A549 (cell line): ENCODE results near the gene DPF1. TPM values are rescaled to one million over a fixed set of nuclear protein-coding genes. Genes with fewer than 3 reads are reported as not detected.

Experiments used
- ATAC-seq, 2 experiments: fragments of 200-7000 bp in 1 of 2; fragments of >200 bp in 1 of 2; cut with Nextera tagmentation in 1 of 2; cut with Tn5 transposase in 1 of 2; 3 replicates each; pipeline versions ENCODE4 v1.8.0 to v1.9.1; 2018 to 2020; ENCODE audit warnings: mild to moderate bottlenecking in 1 of 2, moderate library complexity in 1 of 2
- CTCF ChIA-PET: fragments of 300-600 bp; sonication (Branson Sonifier 250); formaldehyde crosslinking; extraction: SDS; loops from one replicate; lab custom pipeline; 2021; ENCODE audit warnings: antibody characterized with exemption, inconsistent platforms; lab: Yijun Ruan, JAX
- POLR2A ChIA-PET: fragments of 350-600 bp; formaldehyde crosslinking; extraction: SDS; loops from one replicate; lab custom pipeline; 2021; ENCODE audit warnings: antibody characterized with exemption, inconsistent platforms; lab: Yijun Ruan, JAX
- DNase-seq, 2 experiments: peaks; one replicate each; pipeline versions ENCODE4 v3.0.0 to v3.0.0-alpha.2; 2011 to 2016; ENCODE audit warnings: low read depth in 1 of 2, low spot score in 1 of 2
- FAIRE-seq: peaks from 2 replicates; lab custom pipeline; 2011; peaks lifted over from hg19 to GRCh38; lab: Jason Lieb, UNC
- H3K27ac ChIP-seq, 2 experiments: fragments of >200 bp; sonication (Bioruptor Twin); formaldehyde crosslinking; 3 replicates each; pipeline ENCODE4 v1.5.1; 2016 to 2017
- H3K4me1 ChIP-seq: fragments of >200 bp; sonication (Bioruptor Twin); formaldehyde crosslinking; 3 replicates; pipeline ENCODE4 v1.6.1; 2016
- H3K4me2 ChIP-seq: fragments of >200 bp; sonication (Bioruptor Twin); formaldehyde crosslinking; 3 replicates; pipeline ENCODE4 v1.6.1; 2016
- H3K4me3 ChIP-seq: fragments of >200 bp; sonication (Bioruptor Twin); formaldehyde crosslinking; 3 replicates; pipeline ENCODE4 v1.5.1; 2016
- H3K9me3 ChIP-seq: fragments of >200 bp; sonication (Bioruptor Twin); formaldehyde crosslinking; 3 replicates; pipeline ENCODE4 v1.6.1; 2016
- BHLHE40 ChIP-seq: IDR thresholded peaks from 2 replicates; pipeline ENCODE4 v1.6.1; 2012; ENCODE audit warnings: low read depth, low read length, inconsistent platforms
- CBX2 ChIP-seq: fragments of 200-600 bp; sonication (generic); IDR thresholded peaks from 2 replicates; pipeline ENCODE4 v1.6.1; 2016; ENCODE audit warnings: low read depth, mild to moderate bottlenecking, borderline replicate concordance
- EP300 ChIP-seq, 2 experiments: fragments of >200 bp; sonication (Bioruptor Twin); formaldehyde crosslinking; IDR thresholded peaks; 2 replicates in 1 of 2; 3 replicates in 1 of 2; pipeline ENCODE4 v1.6.1; 2016 to 2017
- FOSB ChIP-seq: fragments of 250-450 bp; sonication (Bioruptor Pico); IDR thresholded peaks from 2 replicates; pipeline ENCODE4 v1.5.0; 2020; ENCODE audit warnings: mild to moderate bottlenecking, moderate library complexity
- FOSL2 ChIP-seq, 2 experiments: fragments of 450-650 bp in 1 of 2; fragments of >200 bp in 1 of 2; sonication (Bioruptor Twin) in 1 of 2; formaldehyde crosslinking; IDR thresholded peaks; 2 replicates each; pipeline versions ENCODE4 v1.5.0 to v1.6.1; 2016 to 2020; ENCODE audit warnings: mild to moderate bottlenecking in 1 of 2, moderate library complexity in 1 of 2
- FOXS1 ChIP-seq: fragments of 250-450 bp; sonication (Bioruptor Pico); IDR thresholded peaks from 2 replicates; pipeline ENCODE4 v1.5.0; 2020; ENCODE audit warnings: mild to moderate bottlenecking, moderate library complexity
- HOXA7 ChIP-seq: fragments of 250-450 bp; sonication (Bioruptor Pico); IDR thresholded peaks from 2 replicates; pipeline ENCODE4 v1.5.0; 2020; ENCODE audit warnings: mild to moderate bottlenecking, moderate library complexity
- KDM1A ChIP-seq: fragments of 200-600 bp; sonication (generic); IDR thresholded peaks from 2 replicates; pipeline ENCODE4 v1.6.1; 2016; ENCODE audit warnings: low read depth, mild to moderate bottlenecking
- MAFK ChIP-seq: fragments of 450-650 bp; IDR thresholded peaks from 2 replicates; pipeline ENCODE4 v1.6.1; 2014; ENCODE audit not compliant: partially characterized antibody
- NFE2L2 ChIP-seq: fragments of 150-350 bp; conservative IDR thresholded peaks from 2 replicates; pipeline ENCODE4 v1.6.1; 2014; ENCODE audit warnings: low read length
- NR3C1 ChIP-seq: fragments of >200 bp; sonication (Bioruptor Twin); formaldehyde crosslinking; IDR thresholded peaks from 3 replicates; pipeline ENCODE4 v1.6.1; 2017
- PHF8 ChIP-seq: fragments of 200-600 bp; sonication (generic); IDR thresholded peaks from 2 replicates; pipeline ENCODE4 v1.6.1; 2016; ENCODE audit warnings: low read depth, mild to moderate bottlenecking, antibody characterized with exemption, moderate library complexity, borderline replicate concordance
- POLR2A ChIP-seq: IDR thresholded peaks from 2 replicates; pipeline ENCODE4 v1.6.1; 2012; ENCODE audit warnings: mild to moderate bottlenecking, low read length
- RARB ChIP-seq: fragments of 250-450 bp; sonication (Bioruptor Pico); IDR thresholded peaks from 2 replicates; pipeline ENCODE4 v1.8.0; 2021; ENCODE audit warnings: mild to moderate bottlenecking, moderate library complexity
- SMC3 ChIP-seq: fragments of >200 bp; sonication (Bioruptor Twin); formaldehyde crosslinking; IDR thresholded peaks from 3 replicates; pipeline ENCODE4 v1.6.1; 2018; ENCODE audit warnings: inconsistent platforms
- ZC3H11A ChIP-seq: fragments of 450-650 bp; IDR thresholded peaks from 2 replicates; pipeline ENCODE4 v1.6.1; 2014; ENCODE audit warnings: antibody characterized with exemption, mild to moderate bottlenecking
- ZFP36 ChIP-seq: fragments of 450-650 bp; IDR thresholded peaks from 2 replicates; pipeline ENCODE4 v1.6.1; 2014; ENCODE audit warnings: borderline replicate concordance; ENCODE audit not compliant: partially characterized antibody
- WGBS: methylation state at CpG from one replicate; pipeline ENCODE4 v1.1.6; 2017; ENCODE audit errors: missing lambda C conversion rate; 5-methylcytosine and 5-hydroxymethylcytosine counted together
- polyA plus RNA-seq, 4 experiments: library from polyadenylated mRNA; depleted of rRNA in 3 of 4; stranded (reverse); fragments of >200 nt; fragmentation: RNase III in 1 of 4; extraction: RNeasy Plus Mini Kit Qiagen cat#74134 plus additional on column Dnase treatment in 1 of 4; gene quantifications; 2 replicates in 3 of 4; 3 replicates in 1 of 4; pipeline ENCODE4 v1.2.3, GENCODE V29; 2011 to 2017
- TF ChIP-seq, protein P1 (sequence below): IDR thresholded peaks from 2 replicates; pipeline ENCODE4 v1.6.1; 2012
- TF ChIP-seq, protein P2 (sequence below): IDR thresholded peaks from 2 replicates; pipeline ENCODE4 v1.6.1; 2012
- TF ChIP-seq, protein P3 (sequence below): fragments of 150-350 bp; IDR thresholded peaks from 2 replicates; pipeline ENCODE4 v1.6.1; 2014; ENCODE audit warnings: low read depth, mild to moderate bottlenecking, low read length

DPF1 gene
- polyA plus RNA-seq, 2 of the 4 experiments (the other 2 are of a cell fraction): 2.1 to 6.8 TPM

GRCh38 chr19:38266981-38267597 is 43.1 kb upstream of the DPF1 start:
- POLR2A ChIA-PET: interaction anchor here (0.6 to 8.8 kb wide), 6 partner anchors 18 to 596 kb away, joined by 3 to 127 read pairs (median 6); partner anchors contain the start of genes C19orf33, KCNK6 and PSMD8
- Histone ChIP-seq H3K27ac (peak overlapping the region; percentile 89 to 91), H3K9me3 (no peaks in the 10 kb centered on the region), H3K4me2 (peak overlapping the region; percentile 76), H3K4me3 (peak overlapping the region; percentile 3)
- CTCF ChIA-PET: interaction anchor here (0.5 to 18.2 kb wide), 15 partner anchors 7 to 365 kb away, joined by 3 to 259 read pairs (median 10); partner anchors contain the start of genes CATSPERG, PPP1R14A and PSMD8
- FAIRE-seq (peak; percentile 99), DNase-seq (peak; percentile 68 to 77)
- TF ChIP-seq NFE2L2: no peak
- no peak for TF ChIP-seq FOSL2 (IDR thresholded peaks at IDR 0.05)
- 0 out of 2 replicates have a peak, but pooled peaks have one; percentile 50 for TF ChIP-seq FOSL2 (CRISPR knock-in tag; IDR thresholded peaks at IDR 0.05)
- peak; percentile 8; the same call in 1 of the 2 replicates for TF ChIP-seq POLR2A
- TF ChIP-seq, protein P1, sequence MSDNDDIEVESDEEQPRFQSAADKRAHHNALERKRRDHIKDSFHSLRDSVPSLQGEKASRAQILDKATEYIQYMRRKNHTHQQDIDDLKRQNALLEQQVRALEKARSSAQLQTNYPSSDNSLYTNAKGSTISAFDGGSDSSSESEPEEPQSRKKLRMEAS: peak; percentile 72
- TF ChIP-seq RARB (CRISPR knock-in tag): no peak
- 0 out of 2 replicates have a peak, but pooled peaks have one; percentile 37 for TF ChIP-seq FOSB (CRISPR knock-in tag)
- TF ChIP-seq ZFP36: no peak
- no peak for TF ChIP-seq ZC3H11A
- TF ChIP-seq, all 56 proteins: peak for 4
- peak; percentile 8 to 17; a peak in 3 of 6 replicates for ATAC-seq
- WGBS: 4% methylated on average over 12 of the region's 12 CpGs
- H3K4me1 ChIP-seq: peaks cover 83% of the 10 kb centered on the region

- H3K4me2 ChIP-seq: peak overlapping the region; percentile 76
- no peak for TF ChIP-seq HOXA7 (CRISPR knock-in tag)
- TF ChIP-seq PHF8: no peak
- no peak for TF ChIP-seq SMC3
- no peak for TF ChIP-seq ZC3H11A
- TF ChIP-seq EP300 (IDR thresholded peaks at IDR 0.05): no peak
- TF ChIP-seq NR3C1: no peak
- TF ChIP-seq, protein P2, sequence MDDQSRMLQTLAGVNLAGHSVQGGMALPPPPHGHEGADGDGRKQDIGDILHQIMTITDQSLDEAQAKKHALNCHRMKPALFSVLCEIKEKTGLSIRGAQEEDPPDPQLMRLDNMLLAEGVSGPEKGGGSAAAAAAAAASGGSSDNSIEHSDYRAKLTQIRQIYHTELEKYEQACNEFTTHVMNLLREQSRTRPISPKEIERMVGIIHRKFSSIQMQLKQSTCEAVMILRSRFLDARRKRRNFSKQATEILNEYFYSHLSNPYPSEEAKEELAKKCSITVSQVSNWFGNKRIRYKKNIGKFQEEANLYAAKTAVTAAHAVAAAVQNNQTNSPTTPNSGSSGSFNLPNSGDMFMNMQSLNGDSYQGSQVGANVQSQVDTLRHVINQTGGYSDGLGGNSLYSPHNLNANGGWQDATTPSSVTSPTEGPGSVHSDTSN: no peak
- no peak for TF ChIP-seq BHLHE40
- TF ChIP-seq MAFK: no peak
- TF ChIP-seq CBX2: no peak
- TF ChIP-seq, protein P3, sequence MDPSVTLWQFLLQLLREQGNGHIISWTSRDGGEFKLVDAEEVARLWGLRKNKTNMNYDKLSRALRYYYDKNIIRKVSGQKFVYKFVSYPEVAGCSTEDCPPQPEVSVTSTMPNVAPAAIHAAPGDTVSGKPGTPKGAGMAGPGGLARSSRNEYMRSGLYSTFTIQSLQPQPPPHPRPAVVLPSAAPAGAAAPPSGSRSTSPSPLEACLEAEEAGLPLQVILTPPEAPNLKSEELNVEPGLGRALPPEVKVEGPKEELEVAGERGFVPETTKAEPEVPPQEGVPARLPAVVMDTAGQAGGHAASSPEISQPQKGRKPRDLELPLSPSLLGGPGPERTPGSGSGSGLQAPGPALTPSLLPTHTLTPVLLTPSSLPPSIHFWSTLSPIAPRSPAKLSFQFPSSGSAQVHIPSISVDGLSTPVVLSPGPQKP: no peak
- TF ChIP-seq KDM1A: no peak
- TF ChIP-seq FOXS1: no peak
- FAIRE-seq (peak; percentile 49), DNase-seq (no peak), ATAC-seq (no peak)
- ChIA-PET CTCF (interaction anchor here (0.5 to 18.2 kb wide), 20 partner anchors 8 to 368 kb away, joined by 3 to 259 read pairs (median 8); partner anchors contain the start of genes CATSPERG, FAM98C, KCNK6 and PPP1R14A), POLR2A (interaction anchor here (1.6 to 8.8 kb wide), 5 partner anchors 10 to 54 kb away, joined by 5 to 127 read pairs (median 9); partner anchors contain the start of genes C19orf33, KCNK6 and PPP1R14A)
- no peaks in the 10 kb centered on the region for H3K9me3 ChIP-seq
- peaks cover 72% of the 10 kb centered on the region for H3K4me1 ChIP-seq
- peak overlapping the region; percentile 67 for H3K4me3 ChIP-seq
- WGBS: 62% methylated on average over 12 of the region's 12 CpGs
- H3K27ac ChIP-seq: peak overlapping the region; percentile 89 to 91
These were observed 42.0 kb upstream of the DPF1 start for GRCh38 chr19:38265921-38266429.
